GM19438 (cell line): ENCODE results near the gene AKAP7.
"Not testable (repeated sequence)": the region's sequence is repeated elsewhere in the genome, so short reads cannot be mapped to it uniquely, and the experiment has no call there.

ENCODE experiments used
- ATAC-seq: cut with Tn5 transposase; IDR thresholded peaks from one replicate; pipeline ENCODE4 v1.9.1; 2021; ENCODE audit warnings: low read depth; ENCODE audit not compliant: unreplicated experiment

Gene AKAP7

DNA sequence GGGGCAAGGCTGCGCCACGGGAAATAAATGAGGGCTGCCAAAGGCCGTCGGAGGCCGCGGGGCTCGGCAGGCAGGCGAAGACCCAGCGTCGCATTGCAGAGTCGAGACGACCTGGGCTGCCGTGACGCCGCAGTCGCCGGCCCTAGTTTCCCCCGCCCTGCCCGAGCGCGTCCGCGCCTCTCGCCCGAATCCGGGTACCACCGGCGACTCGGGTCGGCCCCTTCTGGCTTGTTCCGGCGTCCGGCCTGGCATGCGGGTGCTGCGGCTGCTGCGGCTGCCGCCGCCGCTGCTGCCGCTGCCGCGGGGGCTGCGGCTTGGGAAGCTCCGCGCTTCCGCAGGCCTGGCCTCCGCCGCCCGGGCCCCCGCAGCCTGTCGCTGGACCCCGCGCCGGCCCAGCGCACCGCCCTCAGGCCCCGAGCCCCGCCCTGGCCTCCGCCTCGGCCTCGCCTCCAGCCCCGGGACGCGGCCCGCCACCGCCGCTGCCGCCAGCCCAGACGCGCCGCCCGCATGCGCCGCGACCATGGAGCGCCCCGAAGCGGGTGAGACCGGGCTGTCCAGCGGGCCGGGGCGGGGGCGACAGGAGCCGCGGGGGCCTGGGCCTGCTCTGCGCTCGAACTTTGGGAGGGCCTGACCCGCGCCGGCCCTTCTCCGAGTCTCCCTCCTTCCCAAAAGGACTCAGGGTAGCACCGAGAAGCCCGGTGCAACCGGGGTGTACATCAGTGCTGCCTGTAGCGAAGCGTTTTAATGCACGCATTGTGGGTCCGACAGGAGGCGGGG lies at the start of gene AKAP7:
Gene AKAP7 (plus strand): TSS at position 224 of the 777 bp plus-strand sequence. CDS start 297 bp downstream, at position 521.
- peak; percentile 79 for ATAC-seq

DNA sequence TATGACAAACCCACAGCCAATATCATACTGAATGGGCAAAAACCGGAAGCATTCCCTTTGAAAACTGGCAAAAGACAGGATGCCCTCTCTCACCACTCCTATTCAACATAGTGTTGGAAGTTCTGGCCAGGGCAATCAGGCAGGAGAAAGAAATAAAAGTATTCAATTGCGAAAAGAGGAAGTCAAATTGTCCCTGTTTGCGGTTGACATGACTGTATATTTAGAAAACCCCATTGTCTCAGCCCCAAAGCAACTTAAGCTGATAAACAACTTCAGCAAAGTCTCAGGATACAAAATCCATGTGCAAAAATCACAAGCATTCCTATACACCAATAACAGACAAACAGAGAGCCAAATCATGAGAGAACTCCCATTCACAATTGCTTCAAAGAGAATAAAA lies 44.9 kb upstream of the AKAP7 start:
- not testable (repeated sequence) for ATAC-seq

DNA sequence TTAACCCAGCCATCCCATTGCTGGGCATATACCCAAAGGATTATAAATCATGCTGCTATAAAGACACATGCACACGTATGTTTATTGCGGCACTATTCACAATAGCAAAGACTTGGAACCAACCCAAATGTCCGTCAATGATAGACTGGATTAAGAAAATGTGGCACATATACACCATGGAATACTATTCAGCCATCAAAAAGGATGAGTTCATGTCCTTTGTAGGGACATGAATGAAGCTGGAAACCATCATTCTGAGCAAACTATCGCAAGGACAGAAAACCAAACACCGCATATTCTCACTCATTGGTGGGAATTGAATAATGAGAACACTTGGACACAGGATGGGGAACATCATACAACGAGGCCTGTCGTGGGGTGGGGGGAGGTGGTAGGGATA lies 43.3 kb upstream of the AKAP7 start:
- ATAC-seq: not testable (repeated sequence)

DNA sequence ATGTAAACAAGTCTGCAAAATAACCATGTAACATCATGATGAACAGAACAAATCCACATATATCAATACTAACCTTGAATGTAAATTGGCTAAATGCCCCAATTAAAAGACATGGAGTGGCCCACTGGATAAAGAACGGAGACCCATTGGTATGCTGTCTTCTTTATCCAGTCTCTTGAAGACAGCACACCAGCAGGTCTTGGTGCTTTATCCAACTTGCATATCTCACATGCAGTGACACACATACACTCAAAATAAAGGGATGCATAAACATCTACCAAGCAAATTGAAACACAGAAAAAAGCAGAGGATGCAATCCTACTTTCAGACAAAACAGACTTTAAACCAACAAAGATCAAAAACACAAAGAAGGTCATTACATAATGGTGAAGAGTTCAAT lies 41.9 kb upstream of the AKAP7 start:
- no peak for ATAC-seq

DNA sequence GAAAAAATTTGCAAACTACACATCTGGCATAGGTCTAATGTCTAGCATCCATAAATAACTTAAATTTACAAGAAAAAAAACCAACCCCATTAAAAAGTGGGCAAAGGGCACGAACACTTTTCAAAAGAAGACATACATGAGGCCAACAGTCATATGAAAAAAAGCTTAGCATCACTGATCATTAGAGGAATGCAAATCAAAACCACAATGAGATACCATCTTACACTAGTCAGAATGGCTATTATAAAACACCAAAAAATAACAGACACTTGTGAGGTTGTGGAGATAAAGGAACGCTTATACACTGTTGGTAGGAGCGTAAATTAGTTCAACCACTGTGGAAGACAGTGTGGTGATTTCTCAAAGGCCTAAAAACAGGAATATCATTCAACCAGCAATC lies 38.5 kb upstream of the AKAP7 start:
- ATAC-seq: no peak

DNA sequence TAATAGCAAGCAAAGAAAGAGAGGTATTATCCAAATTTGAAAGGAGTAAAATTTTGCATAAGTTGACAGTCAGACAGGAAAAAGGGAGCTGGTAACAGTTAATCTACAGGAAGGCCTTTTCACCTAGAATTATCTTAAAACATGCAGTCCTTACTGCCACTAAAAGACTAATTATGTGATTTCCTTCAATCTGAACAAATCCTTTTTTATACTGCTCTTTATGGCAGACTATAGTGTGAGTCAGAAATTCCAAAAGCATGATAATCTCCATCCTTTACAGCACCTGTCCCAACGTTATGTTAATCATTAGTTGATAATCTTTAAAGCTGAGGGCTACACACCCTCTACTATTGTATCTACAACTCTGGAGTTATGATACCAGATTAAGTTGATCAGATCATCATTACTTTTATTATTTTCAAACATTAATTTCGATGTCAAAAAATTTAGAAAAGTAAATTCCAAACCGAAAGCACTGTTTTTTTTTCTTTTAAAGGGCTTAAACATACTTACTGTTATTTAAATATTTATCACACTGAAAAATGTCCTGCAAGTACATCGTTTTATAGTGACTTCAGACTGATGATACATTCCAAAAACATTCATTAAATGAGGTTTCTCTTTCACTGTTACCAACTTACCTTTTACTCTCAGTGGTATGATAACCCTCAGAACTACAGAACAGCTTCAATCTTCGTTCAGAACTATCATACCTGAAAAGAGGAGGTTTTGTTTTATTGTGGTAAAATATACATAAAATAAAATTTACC lies 33.2 kb upstream of the AKAP7 start:
- ATAC-seq: no peak

DNA sequence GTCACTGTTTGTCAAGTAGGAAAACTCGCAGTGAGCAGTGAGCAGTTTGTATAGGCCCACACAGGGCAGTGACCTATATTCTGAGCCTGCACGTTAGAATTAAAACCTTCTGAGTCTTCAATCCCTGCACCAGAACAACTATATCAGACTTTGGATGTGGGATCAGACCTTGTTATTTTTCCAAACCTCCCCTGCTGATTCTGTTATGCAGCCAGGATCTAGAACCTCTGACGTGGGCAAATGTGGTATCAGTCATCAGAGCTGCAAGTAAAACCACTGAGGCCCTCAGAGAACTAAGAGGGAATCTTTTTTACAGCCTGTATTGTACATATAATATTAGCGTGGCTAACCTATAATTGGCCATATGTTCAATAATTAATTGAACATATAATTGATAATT lies 32.0 kb upstream of the AKAP7 start:
- no peak for ATAC-seq

DNA sequence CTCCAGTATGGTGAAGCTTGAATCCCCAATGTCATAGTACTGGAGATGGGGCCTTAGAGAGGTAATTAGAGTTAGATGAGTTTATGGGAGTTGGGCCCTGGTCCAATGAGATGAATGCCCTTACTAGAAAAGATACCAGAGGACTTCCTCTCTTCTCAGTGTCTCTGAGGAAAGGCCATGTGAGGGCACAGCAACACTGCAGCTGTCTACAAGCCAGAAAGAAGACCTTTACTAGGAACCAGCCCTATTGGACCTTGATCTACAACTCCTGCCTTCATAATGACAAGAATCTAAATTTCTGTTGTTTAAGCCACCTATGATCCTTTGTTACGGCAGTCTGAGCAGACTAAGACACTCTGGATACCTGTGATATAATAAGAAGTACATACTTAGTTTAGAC lies 31.4 kb upstream of the AKAP7 start:
- ATAC-seq: no peak

DNA sequence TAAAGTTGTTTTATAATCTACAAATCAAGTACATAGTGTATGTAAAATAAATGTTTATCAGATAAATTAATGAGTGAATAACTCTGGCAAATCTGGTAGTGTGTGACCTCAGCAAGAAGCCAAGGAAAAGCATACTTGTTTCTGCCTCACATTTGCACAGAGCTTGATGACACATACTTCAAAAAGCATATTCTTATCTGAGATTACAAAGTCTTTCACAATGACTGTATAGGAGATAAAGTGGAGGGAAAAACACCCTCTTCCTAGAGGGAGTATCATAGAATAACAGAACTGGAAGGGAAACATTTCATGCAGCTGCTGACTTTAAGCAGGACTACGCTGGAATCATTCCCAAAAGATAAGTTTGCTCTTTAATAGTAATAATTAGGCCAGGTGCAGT lies 28.1 kb upstream of the AKAP7 start:
- ATAC-seq: no peak

DNA sequence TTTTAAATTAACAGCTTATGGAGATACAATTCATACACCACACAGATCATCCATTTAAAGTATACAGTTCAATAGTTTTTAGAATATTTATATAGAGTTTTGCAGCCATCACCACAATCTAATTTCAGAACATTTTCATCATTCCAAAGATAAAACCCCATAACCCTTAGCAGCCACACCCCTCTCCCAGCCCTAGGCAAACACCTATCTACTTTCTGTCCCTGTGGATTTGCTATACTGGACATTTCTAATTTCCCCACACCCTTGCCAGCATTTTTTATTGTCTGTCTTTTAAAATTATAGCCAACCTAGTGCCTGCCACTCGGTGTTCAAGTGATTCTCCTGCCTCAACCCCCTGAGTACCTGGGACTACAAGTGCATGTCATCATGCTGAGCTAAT lies 23.0 kb upstream of the AKAP7 start:
- ATAC-seq: no peak

DNA sequence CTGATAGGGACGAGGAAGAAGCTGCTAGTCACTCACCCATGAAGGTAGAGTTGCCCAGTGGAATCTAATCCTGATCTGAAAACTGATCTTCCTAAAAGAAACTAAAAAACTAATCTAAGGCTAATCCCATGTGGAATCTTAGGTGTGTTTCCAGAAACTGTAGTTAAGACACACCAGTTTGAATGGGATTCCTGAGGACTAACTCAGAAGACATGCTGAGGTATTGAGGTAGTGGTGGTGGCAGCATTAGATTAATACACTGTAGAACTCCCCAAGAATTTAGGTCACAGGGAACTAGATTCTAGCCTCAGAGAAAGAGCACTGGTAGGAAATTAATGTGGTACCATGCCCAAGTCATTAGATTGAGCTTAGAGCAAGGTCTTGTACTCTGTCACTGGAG lies 19.6 kb upstream of the AKAP7 start:
- ATAC-seq: no peak

DNA sequence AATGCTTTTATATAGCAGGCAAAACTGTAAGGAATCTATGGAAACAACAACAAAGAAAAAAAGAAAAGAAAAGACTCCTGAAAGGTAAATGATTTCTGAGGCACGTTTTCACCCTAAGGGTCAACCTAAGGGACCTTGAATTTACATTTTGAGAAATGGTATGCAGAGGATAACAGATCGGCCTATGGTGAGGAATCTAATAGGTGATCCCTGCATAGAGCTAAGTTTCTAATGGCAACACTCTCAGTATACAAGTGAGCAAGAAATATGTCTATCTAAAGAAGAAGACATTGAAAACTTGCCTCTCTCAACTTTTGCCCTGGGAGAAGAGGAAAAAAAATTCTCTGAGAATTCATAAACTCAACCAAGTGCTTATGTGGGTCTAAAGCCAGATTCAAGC lies 18.9 kb upstream of the AKAP7 start:
- ATAC-seq: no peak

DNA sequence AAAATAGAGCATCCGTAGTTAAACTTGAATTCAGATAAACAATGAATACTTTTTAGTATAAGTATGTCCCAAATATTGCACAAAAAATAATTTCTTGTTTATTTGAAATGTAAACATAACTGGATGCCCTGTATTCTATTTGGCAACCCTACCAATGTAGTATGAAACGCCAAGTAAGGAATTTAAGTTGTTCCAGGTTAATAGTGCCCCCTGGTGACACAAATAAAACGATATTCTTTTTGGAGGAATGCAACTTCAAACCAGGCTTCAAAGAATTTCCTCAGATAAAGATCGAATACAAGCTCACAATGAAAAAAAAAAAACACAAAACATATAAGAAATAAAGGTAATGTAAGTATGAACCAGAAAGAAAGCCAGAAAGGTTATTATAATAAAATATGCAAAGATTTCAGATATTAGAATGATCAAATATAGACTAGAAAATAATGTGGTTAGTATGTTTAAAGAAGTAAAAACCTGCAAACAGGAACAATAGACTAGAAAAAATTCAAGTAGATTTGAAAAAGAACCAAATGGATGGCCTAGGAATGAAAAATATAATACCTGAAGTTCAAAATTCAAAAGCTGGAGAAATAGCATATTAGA lies 18.4 kb upstream of the AKAP7 start:
- no peak for ATAC-seq

DNA sequence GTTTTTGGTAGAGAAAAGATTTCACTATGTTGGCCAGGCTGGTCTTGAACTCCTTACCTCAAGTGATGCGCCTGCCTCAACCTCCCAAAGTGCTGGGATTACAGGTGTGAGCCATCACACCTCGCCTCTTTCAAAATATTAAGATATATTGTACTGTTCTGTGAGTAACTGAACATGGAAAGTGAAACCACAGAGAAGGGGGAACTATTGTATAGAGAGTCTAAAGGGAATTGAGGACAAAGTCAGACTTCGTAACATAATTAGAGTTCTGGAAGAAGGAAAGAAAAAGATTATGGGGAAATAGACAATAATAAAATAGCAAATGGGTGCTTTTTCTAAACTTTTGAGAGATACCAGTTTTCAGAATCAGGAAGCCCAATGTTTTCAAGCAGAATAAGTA lies 17.4 kb upstream of the AKAP7 start:
- ATAC-seq: no peak

DNA sequence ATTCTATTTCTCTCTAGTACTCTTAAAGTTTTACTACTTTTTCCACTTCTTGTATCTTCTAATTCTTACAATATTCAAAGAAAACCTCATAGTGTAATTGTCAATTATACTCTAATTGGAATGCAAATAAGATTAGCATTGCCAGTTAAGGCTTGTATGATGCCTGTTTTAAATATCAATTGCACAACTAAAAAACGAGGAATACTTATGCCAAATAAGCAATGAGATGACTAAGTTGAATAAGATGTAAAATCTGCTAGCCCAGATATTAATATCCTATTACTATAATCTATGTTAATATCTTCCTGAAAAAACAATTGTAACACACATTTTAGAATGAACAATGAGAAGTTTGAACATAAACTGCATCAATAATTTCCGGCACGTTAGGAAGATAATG lies 13.3 kb upstream of the AKAP7 start:
- no peak for ATAC-seq

DNA sequence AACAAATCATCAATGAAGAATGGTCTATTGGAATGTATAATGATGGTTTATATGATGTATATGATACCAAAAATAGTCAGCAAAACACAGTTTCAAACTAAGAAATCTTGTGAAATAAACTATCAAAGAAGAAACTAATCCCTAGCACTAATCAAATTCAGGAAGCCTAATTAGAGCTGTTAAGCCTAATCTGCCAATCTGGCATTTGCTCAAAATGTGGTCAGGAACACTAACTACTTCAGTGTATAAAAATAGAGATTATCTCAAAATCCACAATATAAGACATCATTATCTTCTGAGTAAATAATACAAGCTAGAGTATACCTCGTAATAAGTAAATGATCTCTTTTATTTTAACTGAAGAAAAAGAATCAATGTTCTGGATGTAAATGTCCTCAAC lies 12.8 kb upstream of the AKAP7 start:
- no peak for ATAC-seq

DNA sequence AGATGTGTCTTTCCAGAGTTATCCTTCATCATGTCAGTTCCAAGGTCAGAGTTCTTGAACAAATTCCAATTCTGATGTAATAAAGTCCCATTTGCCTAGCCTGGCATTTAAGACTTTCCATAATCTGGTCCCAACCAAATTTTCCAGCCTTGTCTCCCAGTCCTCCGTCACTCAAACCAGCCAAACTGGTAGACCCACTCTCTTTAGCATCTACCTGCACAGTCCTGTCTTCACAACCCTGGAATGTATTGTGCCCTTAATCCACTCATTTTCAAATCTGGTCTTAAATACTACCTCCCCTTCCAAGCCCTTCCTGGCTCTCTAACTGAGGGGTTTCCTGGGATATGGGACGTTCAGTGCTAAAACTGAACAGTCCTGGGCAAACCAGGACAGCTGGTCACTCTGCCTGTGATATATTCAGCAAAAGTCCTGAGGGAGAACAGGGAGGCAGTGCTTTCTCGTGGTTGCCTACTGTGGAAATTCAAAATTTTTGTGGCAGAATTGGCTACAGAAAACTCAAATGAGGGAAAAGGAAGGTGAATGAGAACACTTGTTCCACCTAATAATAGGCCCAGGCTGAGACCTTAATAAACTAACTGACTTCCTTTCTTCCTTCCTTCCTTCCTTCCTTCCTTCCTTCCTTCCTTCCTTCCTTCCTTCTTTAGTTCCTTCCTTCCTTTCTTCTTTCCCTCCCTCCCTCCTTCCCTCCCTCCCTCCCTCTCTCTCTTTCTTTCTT lies 10.8 kb upstream of the AKAP7 start:
- ATAC-seq: no peak

DNA sequence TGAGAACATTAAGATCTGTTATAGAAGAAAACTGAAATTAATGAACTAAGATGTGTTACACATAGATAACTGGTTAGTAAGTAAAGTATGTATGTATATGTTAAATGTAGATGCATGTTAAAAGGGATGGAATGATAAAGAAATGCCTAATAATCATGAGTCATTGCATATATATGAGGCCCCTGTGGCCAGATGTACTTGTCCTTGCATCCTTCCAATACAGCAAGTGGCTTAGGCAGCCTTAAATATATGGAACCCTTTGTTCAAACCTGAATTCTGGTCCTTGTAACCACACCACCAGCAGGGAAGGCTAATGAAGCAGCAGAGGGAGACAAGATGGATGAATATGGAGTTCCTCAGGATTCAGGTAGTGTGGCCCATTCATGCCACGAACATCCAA lies 9.8 kb upstream of the AKAP7 start:
- ATAC-seq: no peak

DNA sequence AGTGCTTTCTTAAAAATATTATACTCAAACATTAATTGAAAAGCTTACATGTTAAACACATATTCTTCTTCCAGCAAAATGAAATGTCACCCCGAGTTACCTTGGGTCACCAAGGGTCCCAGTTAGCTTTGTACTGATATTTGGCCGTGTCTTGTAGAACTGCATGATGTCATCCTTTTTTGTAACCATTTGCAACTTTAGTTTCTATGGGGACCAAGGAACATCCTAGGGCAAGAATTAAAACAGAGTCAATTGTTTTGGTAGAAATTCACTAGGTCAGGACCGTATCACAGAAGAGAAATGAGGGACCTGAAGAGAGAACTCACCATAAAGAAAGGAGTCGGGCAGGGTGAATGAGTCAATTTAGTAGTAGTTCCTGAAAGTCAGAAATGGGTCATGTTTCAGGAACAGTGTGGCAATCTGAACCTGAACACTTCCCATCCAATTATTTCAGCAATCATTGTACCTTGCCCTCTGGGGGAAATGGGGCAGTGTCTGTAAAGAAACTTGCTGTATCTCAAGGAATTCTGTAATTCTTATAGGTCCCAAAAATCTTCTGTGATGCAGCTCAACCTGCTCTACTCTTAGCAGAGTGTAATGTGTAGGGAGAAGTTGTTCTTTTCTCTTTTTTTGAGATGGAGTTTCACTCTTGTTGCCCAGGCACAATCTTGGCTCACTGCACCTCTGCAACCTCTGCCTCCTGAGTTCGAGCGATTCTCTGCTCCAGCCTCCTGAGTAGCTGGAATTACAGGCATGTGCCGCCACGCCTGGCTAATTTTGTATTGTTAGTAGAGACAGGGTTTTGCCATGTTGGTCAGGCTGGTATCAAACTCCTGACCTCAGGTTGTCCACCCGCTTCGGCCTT lies 5.3 kb upstream of the AKAP7 start:
- no peak for ATAC-seq

DNA sequence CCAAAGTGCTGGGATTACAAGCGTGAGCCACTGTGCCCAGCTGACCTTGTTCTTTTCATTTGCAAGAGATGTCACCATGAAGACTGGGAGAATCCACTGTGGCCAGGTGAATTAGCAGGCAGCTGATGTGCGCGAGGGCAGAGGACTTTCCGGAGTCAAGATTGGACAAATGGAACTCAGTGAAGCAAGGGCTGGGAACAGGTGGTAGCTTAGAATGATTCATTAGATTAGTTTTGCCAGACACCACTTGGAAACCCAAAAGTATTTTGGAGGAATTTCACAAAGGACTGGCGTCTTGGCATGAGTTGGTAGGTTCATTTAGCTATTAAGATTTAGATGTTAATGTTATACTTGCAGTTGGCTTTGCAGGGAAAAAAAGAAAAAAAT lies 4.7 kb upstream of the AKAP7 start:
- ATAC-seq: no peak
